Kidney (tissue), 14 donors: Measurements from ENCODE around the gene FMN2. TPM values are rescaled to one million over a fixed set of nuclear protein-coding genes. Genes with fewer than 3 reads are reported as not detected.

Experiments used
- DNase-seq, 5 donors: peaks; one replicate each; pipeline ENCODE4 v3.0.0-alpha.2; 2013 to 2020
- FAIRE-seq: peaks from 2 replicates; lab custom pipeline; 2012; peaks lifted over from hg19 to GRCh38; lab: Jason Lieb, UNC
- H3K27ac ChIP-seq, 2 donors: one replicate each; pipeline ENCODE4 v1.7.0; 2013; ENCODE audit warnings: low read depth in 2 of 2, low read length in 2 of 2, inconsistent platforms in 1 of 2
- H3K27me3 ChIP-seq: one replicate; pipeline ENCODE4 v1.7.1; 2013; ENCODE audit warnings: low read length, inconsistent platforms; ENCODE audit not compliant: control insufficient read depth, insufficient read depth
- H3K36me3 ChIP-seq, 3 donors: one replicate each; pipeline versions ENCODE4 v1.7.0 to v1.7.1; 2013; ENCODE audit warnings: low read length in 3 of 3, control low read depth in 1 of 3, inconsistent platforms in 1 of 3; ENCODE audit not compliant: insufficient read depth in 3 of 3, control insufficient read depth in 2 of 3
- H3K4me1 ChIP-seq, 3 donors: one replicate each; pipeline versions ENCODE4 v1.7.0 to v1.7.1; 2013; ENCODE audit warnings: low read length in 3 of 3, inconsistent platforms in 1 of 3, low read depth in 1 of 3; ENCODE audit not compliant: control insufficient read depth in 2 of 3, insufficient read depth in 2 of 3
- H3K4me3 ChIP-seq, 3 donors: one replicate each; pipeline versions ENCODE4 v1.7.0 to v1.8.1; 2013; ENCODE audit warnings: low read length in 3 of 3, control low read depth in 1 of 3, inconsistent platforms in 1 of 3
- H3K9ac ChIP-seq, 3 donors: one replicate each; pipeline versions ENCODE4 v1.7.0 to v1.7.1; 2013; ENCODE audit warnings: low read length in 3 of 3, control low read depth in 1 of 3, inconsistent platforms in 1 of 3
- H3K9me3 ChIP-seq, 3 donors: one replicate each; pipeline versions ENCODE4 v1.7.0 to v1.7.1; 2013; ENCODE audit warnings: low read length in 3 of 3, control low read depth in 1 of 3, inconsistent platforms in 1 of 3; ENCODE audit not compliant: control insufficient read depth in 2 of 3, insufficient read depth in 1 of 3
- intact Hi-C: fragments of 100-400 bp; cut with DNase I; formaldehyde crosslinking; loops from one replicate; pipeline ENCODE4 v1.11.1; 2022
- polyA plus RNA-seq: library from polyadenylated mRNA; stranded (reverse); fragments of 350-450 nt; fragmentation: Illumina TruSeq; extraction: RNeasy Lipid Tissue Mini Kit (QIAGEN cat#74804); gene quantifications from one replicate; pipeline ENCODE4 v1.2.3, GENCODE V29; 2014; ENCODE audit warnings: low read depth, low replicate concordance; ENCODE audit not compliant: insufficient read depth
- total RNA-seq: library from RNA; stranded (reverse); fragmentation: NEBNext Ultra II Directional; extraction: Animal tissue kit (Norgen Biotek cat#: 25700); gene quantifications from one replicate; pipeline ENCODE4 v1.2.1, GENCODE V29; 2021
- TF ChIP-seq, protein P1 (sequence below): IDR thresholded peaks from 3 replicates; pipeline ENCODE4 v1.5.1; 2012; ENCODE audit warnings: mild to moderate bottlenecking, moderate library complexity, borderline replicate concordance; ENCODE audit not compliant: insufficient read depth; ENCODE audit errors: extremely low read depth
- donor health status: control.
- donor health status: control.
- donor health status: control.
- donor health status: control.
- donor health status: control.
- donor health status: DM: yes; HTN: yes; CAD: no.
- donor health status: Normal renal cell carcinoma (clear cell type).

The FMN2 gene
- total and polyA plus RNA-seq, 2 donors from 2014 or later: 0.06 to 3.4 TPM

DNA sequence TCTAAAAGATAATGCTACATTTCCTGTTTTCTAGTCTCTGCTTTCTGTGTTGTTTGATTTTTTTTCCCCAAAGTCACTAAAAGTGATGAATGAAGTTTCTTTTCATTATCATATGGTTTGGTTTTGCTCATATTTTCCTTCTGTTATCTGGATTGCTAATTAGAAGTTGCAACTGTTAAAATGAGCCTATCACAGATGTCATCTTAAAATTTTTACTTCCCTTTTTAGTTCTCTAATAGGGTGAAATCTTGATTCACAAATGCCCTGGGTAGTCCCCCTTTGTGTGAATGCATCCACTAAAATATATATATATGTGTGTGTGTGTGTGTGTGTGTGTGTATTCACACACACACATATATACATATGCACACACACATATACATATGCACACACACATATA is 376.2 kb downstream of the FMN2 start:
- no peak overlapping the region for H3K27ac ChIP-seq
- H3K36me3 ChIP-seq: no peaks in the 10 kb centered on the region
- H3K27me3 ChIP-seq: no peaks in the 10 kb centered on the region
- no peak for DNase-seq
- no peak overlapping the region for H3K9ac ChIP-seq
- no peak for FAIRE-seq
- intact Hi-C loops: no loop called here
- H3K4me1 ChIP-seq: no peaks in the 10 kb centered on the region
- no peak overlapping the region for H3K4me3 ChIP-seq
- TF ChIP-seq, protein P1, sequence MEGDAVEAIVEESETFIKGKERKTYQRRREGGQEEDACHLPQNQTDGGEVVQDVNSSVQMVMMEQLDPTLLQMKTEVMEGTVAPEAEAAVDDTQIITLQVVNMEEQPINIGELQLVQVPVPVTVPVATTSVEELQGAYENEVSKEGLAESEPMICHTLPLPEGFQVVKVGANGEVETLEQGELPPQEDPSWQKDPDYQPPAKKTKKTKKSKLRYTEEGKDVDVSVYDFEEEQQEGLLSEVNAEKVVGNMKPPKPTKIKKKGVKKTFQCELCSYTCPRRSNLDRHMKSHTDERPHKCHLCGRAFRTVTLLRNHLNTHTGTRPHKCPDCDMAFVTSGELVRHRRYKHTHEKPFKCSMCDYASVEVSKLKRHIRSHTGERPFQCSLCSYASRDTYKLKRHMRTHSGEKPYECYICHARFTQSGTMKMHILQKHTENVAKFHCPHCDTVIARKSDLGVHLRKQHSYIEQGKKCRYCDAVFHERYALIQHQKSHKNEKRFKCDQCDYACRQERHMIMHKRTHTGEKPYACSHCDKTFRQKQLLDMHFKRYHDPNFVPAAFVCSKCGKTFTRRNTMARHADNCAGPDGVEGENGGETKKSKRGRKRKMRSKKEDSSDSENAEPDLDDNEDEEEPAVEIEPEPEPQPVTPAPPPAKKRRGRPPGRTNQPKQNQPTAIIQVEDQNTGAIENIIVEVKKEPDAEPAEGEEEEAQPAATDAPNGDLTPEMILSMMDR: no peak
- no peaks in the 10 kb centered on the region for H3K9me3 ChIP-seq

DNA sequence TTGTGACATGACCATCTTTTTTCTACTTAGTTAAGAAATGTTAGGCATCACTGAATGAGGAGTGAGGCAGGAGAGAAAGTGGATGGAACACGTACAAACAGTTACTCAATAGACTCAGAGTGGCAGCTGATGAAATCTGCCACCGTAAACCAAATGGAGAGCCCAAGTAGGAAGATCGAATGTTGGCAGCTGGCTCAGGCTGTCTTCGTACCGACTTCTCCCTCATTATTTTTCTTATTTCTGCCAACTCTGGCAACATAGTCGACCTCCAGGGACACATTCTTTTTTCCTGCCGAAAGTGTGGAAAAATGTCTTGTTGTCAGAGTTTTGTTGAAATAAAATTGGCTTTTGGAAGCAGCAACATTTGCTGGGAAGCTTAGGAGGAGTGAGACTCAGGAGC is 377.0 kb downstream of the FMN2 start:
- no peak overlapping the region for H3K27ac ChIP-seq
- no peak overlapping the region for H3K4me3 ChIP-seq
- H3K36me3 ChIP-seq: no peaks in the 10 kb centered on the region
- no peak overlapping the region for H3K9ac ChIP-seq
- no peak for DNase-seq
- no peaks in the 10 kb centered on the region for H3K4me1 ChIP-seq
- no peaks in the 10 kb centered on the region for H3K27me3 ChIP-seq
- TF ChIP-seq, protein P1: no peak
- intact Hi-C loops: no loop called here
- no peaks in the 10 kb centered on the region for H3K9me3 ChIP-seq
- no peak for FAIRE-seq

DNA sequence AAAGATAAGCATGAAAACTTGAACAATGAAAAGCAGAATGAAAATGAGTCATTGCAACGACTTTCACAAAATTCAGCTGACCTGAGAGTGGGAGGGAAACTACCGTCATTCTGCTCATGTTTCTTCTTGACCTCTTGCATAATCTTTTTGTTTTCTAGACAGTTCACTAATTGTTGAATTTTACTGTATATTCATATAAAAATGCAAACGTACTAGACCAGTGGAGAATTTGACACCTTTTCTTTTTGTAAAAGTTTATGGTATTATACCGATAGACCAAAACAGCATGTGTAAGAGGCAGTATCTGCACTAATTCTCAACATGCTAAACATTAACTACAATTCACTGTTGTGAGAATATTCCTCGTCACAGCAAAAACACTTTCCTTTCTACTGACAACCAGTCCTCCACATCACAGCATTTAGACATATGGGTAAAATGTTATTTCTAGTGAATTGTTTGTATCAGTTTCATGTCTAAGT is 382.5 kb downstream of the FMN2 start:
- TF ChIP-seq, protein P1: no peak
- no peaks in the 10 kb centered on the region for H3K36me3 ChIP-seq
- intact Hi-C loops: no loop called here
- no peaks in the 10 kb centered on the region for H3K4me1 ChIP-seq
- FAIRE-seq (no peak), DNase-seq (no peak)
- no peaks in the 10 kb centered on the region for H3K27me3 ChIP-seq
- H3K9me3 ChIP-seq: no peaks in the 10 kb centered on the region
- no peak overlapping the region for H3K4me3 ChIP-seq
- no peak overlapping the region for H3K9ac ChIP-seq
- H3K27ac ChIP-seq: no peak overlapping the region

DNA sequence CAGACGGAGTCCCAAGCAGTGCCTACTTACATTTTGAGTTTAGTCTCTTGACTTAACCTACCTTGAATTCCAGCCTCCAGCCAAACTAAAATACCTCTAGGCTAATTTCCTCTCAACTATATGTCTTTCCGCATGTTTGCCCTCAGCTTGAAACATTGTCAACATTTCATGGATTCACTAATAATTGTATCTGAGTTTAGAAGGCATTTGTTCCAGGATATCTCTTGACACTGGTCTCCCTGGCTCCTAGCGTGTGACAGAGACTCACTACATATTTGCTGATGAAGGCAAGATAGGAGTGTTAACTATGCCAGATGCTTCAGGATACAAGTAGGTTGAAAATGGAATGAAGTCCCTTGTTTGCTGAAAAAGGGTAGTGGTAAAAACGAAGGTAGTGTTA is 384.1 kb downstream of the FMN2 start:
- Histone ChIP-seq H3K9ac (no peak overlapping the region), H3K27ac (no peak overlapping the region), H3K27me3 (no peaks in the 10 kb centered on the region), H3K4me1 (no peaks in the 10 kb centered on the region), H3K4me3 (no peak overlapping the region), H3K9me3 (no peaks in the 10 kb centered on the region), H3K36me3 (no peaks in the 10 kb centered on the region)
- intact Hi-C loops: no loop called here
- FAIRE-seq (no peak), DNase-seq (no peak)
- TF ChIP-seq, protein P1: no peak
